HEK293 (cell line): ENCODE results near the gene JCHAIN.

Experiments
- CTCF ChIA-PET: fragments of 350-600 bp; formaldehyde crosslinking; extraction: SDS; loops from one replicate; lab custom pipeline; 2021; ENCODE audit warnings: antibody characterized with exemption; lab: Yijun Ruan, JAX
- POLR2A ChIA-PET: fragments of 300-600 bp; formaldehyde crosslinking; extraction: SDS; loops from one replicate; lab custom pipeline; 2020; ENCODE audit warnings: antibody characterized with exemption, inconsistent platforms; lab: Yijun Ruan, JAX
- H3K27ac ChIP-seq: fragments of 200-500 bp; sonication (Bioruptor generic); 2 replicates; pipeline ENCODE4 v1.5.1; 2014; ENCODE audit warnings: low read depth, low read length, control low read depth, inconsistent platforms; ENCODE audit errors: extremely low read depth
- H3K36me3 ChIP-seq, 2 experiments: fragments of 200-500 bp in 1 of 2; sonication (Bioruptor generic) in 1 of 2; 1 replicate in 1 of 2; 2 replicates in 1 of 2; pipeline ENCODE4 v1.5.1; 2014 to 2017; ENCODE audit warnings: inconsistent platforms in 2 of 2, low read length in 2 of 2; ENCODE audit not compliant: control insufficient read depth in 2 of 2, insufficient read depth in 1 of 2
- H3K4me1 ChIP-seq: fragments of 200-500 bp; sonication (Bioruptor generic); 2 replicates; pipeline ENCODE4 v1.5.1; 2014; ENCODE audit warnings: mild to moderate bottlenecking, low read length, inconsistent platforms; ENCODE audit not compliant: control insufficient read depth, insufficient read depth
- H3K4me3 ChIP-seq: 2 replicates; pipeline ENCODE4 v1.5.1; 2011; ENCODE audit warnings: low read depth, mild to moderate bottlenecking, control low read depth, low read length, moderate library complexity
- H3K9me3 ChIP-seq: fragments of 200-500 bp; sonication (Bioruptor generic); 2 replicates; pipeline ENCODE4 v1.5.1; 2014; ENCODE audit warnings: low read depth, low read length, inconsistent platforms; ENCODE audit not compliant: control insufficient read depth, insufficient read depth
- BCL11A ChIP-seq: fragments of 450-650 bp; formaldehyde crosslinking; IDR thresholded peaks from 2 replicates; pipeline ENCODE4 v1.5.1; 2016; ENCODE audit warnings: low read depth, missing biosample characterization, missing genetic modification characterization
- EGR2 ChIP-seq: fragments of 450-650 bp; formaldehyde crosslinking; IDR thresholded peaks from 2 replicates; pipeline ENCODE4 v1.5.1; 2016; ENCODE audit warnings: low read depth, missing biosample characterization, missing genetic modification characterization
- GLIS1 ChIP-seq: fragments of 450-650 bp; formaldehyde crosslinking; IDR thresholded peaks from 2 replicates; pipeline ENCODE4 v1.5.1; 2016; ENCODE audit warnings: missing biosample characterization, missing genetic modification characterization
- HOXA7 ChIP-seq: sonication (generic); formaldehyde crosslinking; IDR thresholded peaks from 2 replicates; pipeline ENCODE4 v1.8.1; 2022; ENCODE audit warnings: missing genetic modification reagents, borderline replicate concordance
- KLF16 ChIP-seq: fragments of 450-650 bp; formaldehyde crosslinking; IDR thresholded peaks from 2 replicates; pipeline ENCODE4 v1.5.1; 2017; ENCODE audit warnings: missing biosample characterization, missing genetic modification characterization
- KLF7 ChIP-seq: fragments of 450-650 bp; formaldehyde crosslinking; IDR thresholded peaks from 2 replicates; pipeline ENCODE4 v1.5.1; 2016; ENCODE audit warnings: missing biosample characterization, missing genetic modification characterization, borderline replicate concordance
- MYNN ChIP-seq: fragments of 450-650 bp; formaldehyde crosslinking; IDR thresholded peaks from 2 replicates; pipeline ENCODE4 v1.5.1; 2016; ENCODE audit warnings: missing biosample characterization, missing genetic modification characterization, borderline replicate concordance
- SETDB1 ChIP-seq: IDR thresholded peaks from one replicate; pipeline ENCODE4 v1.6.1; 2017; ENCODE audit warnings: mild to moderate bottlenecking, low read length, moderate library complexity, mixed read lengths; ENCODE audit not compliant: insufficient read length
- SP2 ChIP-seq: fragments of 450-650 bp; formaldehyde crosslinking; IDR thresholded peaks from 2 replicates; pipeline ENCODE4 v1.5.1; 2016; ENCODE audit warnings: missing biosample characterization, missing genetic modification characterization
- SP7 ChIP-seq: fragments of 450-650 bp; formaldehyde crosslinking; IDR thresholded peaks from 2 replicates; pipeline ENCODE4 v1.5.1; 2016; ENCODE audit warnings: missing biosample characterization, missing genetic modification characterization
- ZFHX2 ChIP-seq: fragments of 450-650 bp; formaldehyde crosslinking; conservative IDR thresholded peaks from 2 replicates; pipeline ENCODE4 v1.5.1; 2016; ENCODE audit warnings: missing biosample characterization, missing genetic modification characterization
- ZNF132 ChIP-seq: fragments of 450-650 bp; formaldehyde crosslinking; IDR thresholded peaks from 2 replicates; pipeline ENCODE4 v1.5.1; 2017; ENCODE audit warnings: missing biosample characterization, missing genetic modification characterization, borderline replicate concordance
- ZNF174 ChIP-seq: fragments of 450-650 bp; formaldehyde crosslinking; IDR thresholded peaks from 2 replicates; pipeline ENCODE4 v1.5.0; 2017; ENCODE audit warnings: missing biosample characterization, mild to moderate bottlenecking, missing genetic modification characterization
- ZNF19 ChIP-seq: fragments of 450-650 bp; formaldehyde crosslinking; IDR thresholded peaks from 2 replicates; pipeline ENCODE4; 2016; ENCODE audit warnings: missing biosample characterization, missing genetic modification characterization, low read depth
- ZNF214 ChIP-seq: fragments of 450-650 bp; formaldehyde crosslinking; IDR thresholded peaks from 2 replicates; pipeline ENCODE4 v1.5.1; 2017; ENCODE audit warnings: missing biosample characterization, mild to moderate bottlenecking, missing genetic modification characterization, borderline replicate concordance
- ZNF449 ChIP-seq: fragments of 450-650 bp; formaldehyde crosslinking; IDR thresholded peaks from 2 replicates; pipeline ENCODE4 v1.5.1; 2017; ENCODE audit warnings: missing biosample characterization, mild to moderate bottlenecking, missing genetic modification characterization, moderate library complexity
- ZNF514 ChIP-seq: fragments of 450-650 bp; formaldehyde crosslinking; IDR thresholded peaks from 2 replicates; pipeline ENCODE4 v1.5.1; 2016; ENCODE audit warnings: missing biosample characterization, missing genetic modification characterization
- ZNF580 ChIP-seq: fragments of 450-650 bp; formaldehyde crosslinking; IDR thresholded peaks from 2 replicates; pipeline ENCODE4 v1.5.1; 2016; ENCODE audit warnings: missing biosample characterization, missing genetic modification characterization
- ZNF670 ChIP-seq: fragments of 450-650 bp; formaldehyde crosslinking; IDR thresholded peaks from 2 replicates; pipeline ENCODE4 v1.5.1; 2016; ENCODE audit warnings: missing biosample characterization, missing genetic modification characterization, low read depth
- ZNF707 ChIP-seq: fragments of 450-650 bp; formaldehyde crosslinking; IDR thresholded peaks from 2 replicates; pipeline ENCODE4 v1.5.1; 2016; ENCODE audit warnings: missing biosample characterization, missing genetic modification characterization
- TF ChIP-seq, protein P1 (sequence below): fragments of 450-650 bp; formaldehyde crosslinking; IDR thresholded peaks from 2 replicates; pipeline ENCODE4 v1.5.1; 2016; ENCODE audit warnings: missing biosample characterization, missing genetic modification characterization, low read depth
- TF ChIP-seq, protein P2 (sequence below): fragments of 450-650 bp; formaldehyde crosslinking; IDR thresholded peaks from 2 replicates; pipeline ENCODE4 v1.5.1; 2016; ENCODE audit warnings: missing biosample characterization, missing genetic modification characterization

Gene JCHAIN

DNA sequence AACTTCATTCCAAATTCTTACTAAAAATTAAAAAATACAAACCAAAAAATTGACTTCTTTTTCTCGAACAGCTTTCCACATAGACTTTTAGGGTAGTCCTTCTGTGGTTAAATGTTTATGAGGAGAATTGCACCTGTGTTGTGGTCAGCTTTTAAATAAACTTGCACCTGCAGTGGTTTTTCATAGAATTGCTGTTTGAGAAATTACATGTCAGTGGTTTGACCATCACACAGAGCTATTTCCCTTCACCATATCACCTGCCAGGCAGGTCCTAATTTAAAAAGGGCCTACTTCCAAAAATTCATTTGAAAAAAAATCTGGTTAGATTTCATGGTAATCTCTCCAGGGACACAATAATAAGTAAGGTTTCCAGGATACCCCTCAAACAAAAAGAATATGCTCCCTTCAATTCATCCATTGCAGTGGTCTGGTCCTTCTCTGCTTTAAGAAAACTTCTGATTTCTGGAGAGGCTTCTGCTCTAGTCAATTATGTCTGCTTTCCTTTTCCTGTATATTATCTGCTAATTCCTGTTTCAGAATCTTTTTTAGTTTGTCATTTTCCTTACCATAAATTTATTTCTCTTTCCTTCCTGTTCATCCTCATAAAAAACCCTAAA is 12.2 kb upstream of the JCHAIN start:
- CTCF ChIA-PET = interaction anchor here (2.0 kb wide), 1 partner anchor 9 kb away, joined by 9 read pairs; no protein-coding TSS in a partner anchor
- Histone ChIP-seq H3K27ac (no peak overlapping the region), H3K4me1 (no peaks in the 10 kb centered on the region), H3K36me3 (no peaks in the 10 kb centered on the region), H3K4me3 (no peak overlapping the region), H3K9me3 (no peaks in the 10 kb centered on the region)
- POLR2A ChIA-PET = no interaction called here
- TF ChIP-seq BCL11A (tag by site-specific recombination) = no peak
- TF ChIP-seq ZNF670 (tag by site-specific recombination) = no peak
- TF ChIP-seq KLF7 (tag by site-specific recombination) = no peak
- no peak for TF ChIP-seq HOXA7 (CRISPR knock-in tag)
- TF ChIP-seq KLF16 (tag by site-specific recombination) = no peak
- TF ChIP-seq ZNF449 (tag by site-specific recombination) = no peak
- no peak for TF ChIP-seq ZNF707 (tag by site-specific recombination)
- no peak for TF ChIP-seq ZNF132 (tag by site-specific recombination)
- TF ChIP-seq ZNF19 = no peak
- no peak for TF ChIP-seq SP7
- no peak for TF ChIP-seq ZNF214 (tag by site-specific recombination)
- TF ChIP-seq ZNF174 = no peak
- no peak for TF ChIP-seq GLIS1 (tag by site-specific recombination)

DNA sequence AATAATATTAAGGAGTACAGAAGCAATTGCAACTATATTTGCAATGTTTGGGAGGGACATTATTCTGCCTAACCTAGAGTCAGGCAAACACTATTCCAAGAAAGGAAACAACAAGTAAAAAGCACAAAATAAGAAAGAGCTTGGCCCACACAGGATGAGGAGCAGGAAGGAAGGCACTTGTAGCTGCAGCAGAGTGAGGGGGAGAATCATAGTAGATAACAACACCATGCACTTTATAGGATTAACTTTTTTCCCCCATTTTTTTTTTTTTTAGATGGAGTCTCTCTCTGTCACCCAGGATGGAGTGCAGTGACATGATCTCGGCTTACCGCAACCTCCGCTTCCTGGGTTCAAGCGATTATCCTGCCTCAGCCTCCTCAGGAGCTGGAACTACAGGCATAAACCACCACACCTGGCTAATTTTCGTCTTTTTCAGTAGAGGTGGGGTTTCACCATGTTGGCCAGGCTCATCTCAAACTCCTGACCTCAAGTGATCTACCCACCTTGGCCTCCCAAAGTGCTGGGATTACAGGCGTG is 10.3 kb upstream of the JCHAIN start:
- ChIA-PET POLR2A (interaction anchor here (0.6 kb wide), 1 partner anchor 600 kb away, joined by 3 read pairs; no protein-coding TSS in a partner anchor), CTCF (no interaction called here)
- TF ChIP-seq SETDB1 = no peak
- TF ChIP-seq ZFHX2 (tag by site-specific recombination) = no peak
- TF ChIP-seq, protein P1, sequence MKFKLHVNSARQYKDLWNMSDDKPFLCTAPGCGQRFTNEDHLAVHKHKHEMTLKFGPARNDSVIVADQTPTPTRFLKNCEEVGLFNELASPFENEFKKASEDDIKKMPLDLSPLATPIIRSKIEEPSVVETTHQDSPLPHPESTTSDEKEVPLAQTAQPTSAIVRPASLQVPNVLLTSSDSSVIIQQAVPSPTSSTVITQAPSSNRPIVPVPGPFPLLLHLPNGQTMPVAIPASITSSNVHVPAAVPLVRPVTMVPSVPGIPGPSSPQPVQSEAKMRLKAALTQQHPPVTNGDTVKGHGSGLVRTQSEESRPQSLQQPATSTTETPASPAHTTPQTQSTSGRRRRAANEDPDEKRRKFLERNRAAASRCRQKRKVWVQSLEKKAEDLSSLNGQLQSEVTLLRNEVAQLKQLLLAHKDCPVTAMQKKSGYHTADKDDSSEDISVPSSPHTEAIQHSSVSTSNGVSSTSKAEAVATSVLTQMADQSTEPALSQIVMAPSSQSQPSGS (tag by site-specific recombination) = no peak
- TF ChIP-seq SP2 (tag by site-specific recombination) = no peak
- no peak for TF ChIP-seq ZNF514 (tag by site-specific recombination)
- TF ChIP-seq ZNF580 = no peak
- TF ChIP-seq EGR2 (tag by site-specific recombination) = no peak
- Histone ChIP-seq H3K9me3 (no peaks in the 10 kb centered on the region), H3K27ac (no peak overlapping the region), H3K36me3 (no peaks in the 10 kb centered on the region), H3K4me3 (no peak overlapping the region), H3K4me1 (no peaks in the 10 kb centered on the region)

GRCh38 chr4:70674731-70675130 is 8.4 kb upstream of the JCHAIN start:
- Histone ChIP-seq H3K4me1 (no peaks in the 10 kb centered on the region), H3K27ac (no peak overlapping the region), H3K36me3 (no peaks in the 10 kb centered on the region), H3K4me3 (no peak overlapping the region), H3K9me3 (no peaks in the 10 kb centered on the region)
- ChIA-PET CTCF (no interaction called here), POLR2A (no interaction called here)
- TF ChIP-seq MYNN = no peak
- TF ChIP-seq, protein P2, sequence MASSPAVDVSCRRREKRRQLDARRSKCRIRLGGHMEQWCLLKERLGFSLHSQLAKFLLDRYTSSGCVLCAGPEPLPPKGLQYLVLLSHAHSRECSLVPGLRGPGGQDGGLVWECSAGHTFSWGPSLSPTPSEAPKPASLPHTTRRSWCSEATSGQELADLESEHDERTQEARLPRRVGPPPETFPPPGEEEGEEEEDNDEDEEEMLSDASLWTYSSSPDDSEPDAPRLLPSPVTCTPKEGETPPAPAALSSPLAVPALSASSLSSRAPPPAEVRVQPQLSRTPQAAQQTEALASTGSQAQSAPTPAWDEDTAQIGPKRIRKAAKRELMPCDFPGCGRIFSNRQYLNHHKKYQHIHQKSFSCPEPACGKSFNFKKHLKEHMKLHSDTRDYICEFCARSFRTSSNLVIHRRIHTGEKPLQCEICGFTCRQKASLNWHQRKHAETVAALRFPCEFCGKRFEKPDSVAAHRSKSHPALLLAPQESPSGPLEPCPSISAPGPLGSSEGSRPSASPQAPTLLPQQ (tag by site-specific recombination) = peak; percentile 43; the same call in 1 of the 2 replicates
